Measurements from ENCODE around the gene SPRY2.
A peak's percentile ranks its signal among the peaks of the same experiment; 100 is the strongest.
"Not testable (repeated sequence)": the region's sequence is repeated elsewhere in the genome, so short reads cannot be mapped to it uniquely, and the experiment has no call there.

The SPRY2 gene

GRCh38 chr13:80344032-80344431, 3.1 kb upstream of the SPRY2 start:
- not testable (repeated sequence) for H3K4me3 Mint-ChIP-seq; H3K9me3 Mint-ChIP-seq; H3K27ac Mint-ChIP-seq (ENCODE audit: low read depth); DNase-seq (ENCODE audit: low spot score in 2 of 2); ATAC-seq (replicated peaks; ENCODE audit: extremely low read depth, poor library complexity, severe bottlenecking); H3K36me3 Mint-ChIP-seq (ENCODE audit: insufficient read depth); H3K4me1 Mint-ChIP-seq
- peaks cover 36% of the 10 kb centered on the region for H3K27me3 Mint-ChIP-seq

DNA sequence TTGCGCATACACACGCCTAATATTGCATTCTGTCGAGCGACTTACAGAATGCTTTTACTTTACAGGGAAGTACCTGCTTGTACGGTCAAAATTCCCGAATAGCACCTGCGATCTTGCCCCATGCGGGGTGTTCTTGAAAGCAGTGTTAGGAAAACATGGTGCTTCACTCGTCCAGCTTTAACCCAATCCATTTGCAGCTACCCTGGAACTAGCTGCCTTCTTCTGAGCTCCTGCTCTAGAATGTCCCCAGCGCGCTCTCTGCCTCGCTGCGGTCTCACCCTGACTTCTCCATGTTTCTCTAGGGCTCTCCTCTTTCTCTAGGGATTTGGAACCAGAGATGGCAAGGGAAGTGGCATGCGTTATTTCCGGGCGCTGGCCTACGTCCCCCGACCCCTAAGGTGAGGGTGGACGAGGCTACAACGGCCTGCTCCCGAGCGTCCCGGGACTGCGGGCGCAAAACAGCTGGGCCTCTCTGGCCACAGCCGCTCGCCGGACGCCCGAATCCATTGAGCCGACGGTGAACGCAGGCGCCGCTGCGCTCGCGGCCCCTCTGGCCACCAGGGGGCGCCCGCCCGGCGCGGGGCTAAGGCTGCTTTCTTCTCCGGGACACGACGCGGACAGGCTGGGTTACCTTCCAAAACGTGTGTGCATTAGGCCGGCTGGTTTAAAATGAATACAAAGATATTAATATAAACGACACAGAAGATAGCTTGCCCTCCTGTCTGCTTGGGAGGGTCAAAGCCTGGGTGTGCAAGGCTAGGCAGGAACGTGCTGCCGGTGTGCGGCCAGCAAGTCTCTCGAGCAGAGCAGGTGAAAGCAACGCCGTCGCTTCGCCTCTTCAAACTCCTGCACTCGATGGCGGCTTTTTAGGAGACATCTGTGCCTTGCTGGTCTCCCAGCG, 1.8 kb upstream of the SPRY2 start:
- Mint-ChIP-seq H3K36me3 (ENCODE audit: insufficient read depth) (no peaks in the 10 kb centered on the region), H3K27ac (ENCODE audit: low read depth) (no peak overlapping the region), H3K4me3 (no peak overlapping the region), H3K4me1 (peaks cover 5% of the 10 kb centered on the region), H3K9me3 (no peaks in the 10 kb centered on the region), H3K27me3 (peaks cover 36% of the 10 kb centered on the region)
- ATAC-seq (replicated peaks; ENCODE audit: extremely low read depth, poor library complexity, severe bottlenecking) (peak; percentile 50), DNase-seq (ENCODE audit: low spot score in 2 of 2) (peak; percentile 30 to 62)

DNA sequence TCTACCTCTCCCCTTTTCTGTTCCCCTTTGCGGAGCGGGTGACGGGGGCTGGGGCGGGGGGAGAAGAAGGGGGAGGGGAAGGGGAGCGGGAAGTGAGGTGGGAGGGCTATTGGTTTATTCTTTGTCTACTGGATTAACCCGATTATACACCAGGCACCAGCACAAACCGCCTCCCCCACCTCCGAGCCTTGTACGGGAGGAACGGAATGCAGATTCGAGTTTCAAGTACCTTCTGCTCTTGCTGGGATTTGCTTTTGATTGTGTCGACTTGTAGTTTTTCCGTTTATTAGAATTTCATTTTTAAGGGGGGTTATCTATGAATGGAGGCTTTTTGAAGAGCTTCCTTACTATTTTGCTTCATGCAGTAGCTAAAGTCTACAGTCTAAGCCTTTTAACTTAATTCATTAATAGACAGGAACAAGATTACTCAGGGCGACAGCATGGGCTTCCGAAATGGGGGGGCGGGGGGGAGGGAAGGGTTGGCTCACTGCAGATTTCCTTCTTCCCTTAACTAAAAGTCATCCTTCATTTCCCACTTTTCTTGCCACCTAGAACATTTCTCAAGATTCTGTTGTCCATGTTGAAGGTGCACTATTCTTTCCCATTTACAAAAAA, 937 bp upstream of the SPRY2 start:
- peaks cover 36% of the 10 kb centered on the region for H3K27me3 Mint-ChIP-seq
- DNase-seq (ENCODE audit: low spot score in 2 of 2) (no peak), ATAC-seq (replicated peaks; ENCODE audit: extremely low read depth, poor library complexity, severe bottlenecking) (no peak)
- peaks cover 5% of the 10 kb centered on the region for H3K4me1 Mint-ChIP-seq
- H3K4me3 Mint-ChIP-seq = no peak overlapping the region
- H3K9me3 Mint-ChIP-seq = no peaks in the 10 kb centered on the region
- H3K27ac Mint-ChIP-seq (ENCODE audit: low read depth) = no peak overlapping the region
- H3K36me3 Mint-ChIP-seq (ENCODE audit: insufficient read depth) = no peaks in the 10 kb centered on the region

DNA sequence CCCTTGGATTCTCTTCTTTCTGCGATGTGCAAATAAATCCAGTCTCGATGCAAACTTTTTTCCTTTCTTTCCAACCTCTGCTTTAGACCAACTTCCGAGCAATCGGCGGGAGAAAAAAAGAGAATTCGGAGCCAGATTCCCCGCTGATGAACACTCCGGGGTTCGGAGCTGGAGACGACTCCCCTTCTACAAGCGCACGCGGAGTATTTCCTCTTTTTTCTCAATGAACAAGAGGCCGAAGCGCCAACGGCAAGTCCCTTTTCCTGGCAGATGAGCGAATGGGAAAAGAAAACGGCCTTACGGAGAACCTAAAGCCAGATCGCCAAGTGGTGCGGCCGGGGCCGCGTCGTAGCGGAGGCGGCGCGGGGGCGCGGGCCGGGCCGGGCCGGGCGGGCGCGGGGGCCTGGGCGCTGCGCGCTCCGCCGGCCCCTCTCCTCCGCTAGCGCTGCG, 250 bp downstream of the SPRY2 start:
- Mint-ChIP-seq H3K9me3 (no peaks in the 10 kb centered on the region), H3K27ac (ENCODE audit: low read depth) (no peak overlapping the region), H3K36me3 (ENCODE audit: insufficient read depth) (no peaks in the 10 kb centered on the region), H3K4me3 (no peak overlapping the region), H3K4me1 (peaks cover 5% of the 10 kb centered on the region), H3K27me3 (peaks cover 33% of the 10 kb centered on the region)
- no peak for DNase-seq (ENCODE audit: low spot score in 2 of 2)
- no peak for ATAC-seq (replicated peaks; ENCODE audit: extremely low read depth, poor library complexity, severe bottlenecking)

DNA sequence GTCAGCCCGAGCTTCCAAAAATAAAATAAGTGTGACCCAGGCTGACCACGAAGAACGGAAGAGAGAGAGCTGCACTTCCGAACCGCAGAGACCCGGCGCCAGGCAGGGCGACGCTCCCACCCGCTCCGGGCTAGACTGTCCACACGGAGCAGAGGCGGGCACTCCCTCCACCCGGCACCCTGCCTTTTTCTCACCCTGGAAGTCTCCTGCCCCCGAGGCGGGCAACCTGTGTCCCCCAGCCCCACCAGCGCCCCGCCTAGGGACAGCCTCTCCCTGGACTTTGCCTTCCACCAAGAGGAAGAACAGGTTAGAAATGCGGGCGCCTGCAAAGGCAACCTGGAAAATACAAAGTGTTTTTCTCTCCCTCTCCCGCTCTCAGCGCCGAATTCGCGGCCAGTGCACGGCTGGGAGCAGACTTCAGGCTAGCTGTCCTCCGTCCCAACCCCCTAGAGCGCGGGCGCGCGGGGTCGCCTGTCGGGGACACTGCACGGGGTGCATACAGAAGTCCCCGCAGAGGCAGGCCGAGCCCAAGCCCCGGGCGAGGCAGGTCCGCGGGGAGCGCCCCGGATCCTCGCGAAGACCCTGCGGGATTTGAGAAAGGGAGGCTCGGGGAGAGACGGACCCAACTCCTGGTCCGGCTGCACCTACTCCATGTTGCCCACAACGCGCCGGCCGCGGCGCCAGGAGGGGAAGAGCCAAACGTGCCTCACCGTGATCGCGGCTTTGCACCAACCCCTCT, 845 bp downstream of the SPRY2 start:
- H3K9me3 Mint-ChIP-seq = no peaks in the 10 kb centered on the region
- DNase-seq (ENCODE audit: low spot score in 2 of 2) = no peak
- ATAC-seq (replicated peaks; ENCODE audit: extremely low read depth, poor library complexity, severe bottlenecking) = no peak
- H3K27me3 Mint-ChIP-seq = peaks cover 27% of the 10 kb centered on the region
- H3K36me3 Mint-ChIP-seq (ENCODE audit: insufficient read depth) = no peaks in the 10 kb centered on the region
- H3K27ac Mint-ChIP-seq (ENCODE audit: low read depth) = no peak overlapping the region
- H3K4me1 Mint-ChIP-seq = peaks cover 5% of the 10 kb centered on the region
- H3K4me3 Mint-ChIP-seq = no peak overlapping the region

GRCh38 chr13:80339563-80339911, 1.4 kb downstream of the SPRY2 start:
- no peak for ATAC-seq (replicated peaks; ENCODE audit: extremely low read depth, poor library complexity, severe bottlenecking)
- peaks cover 5% of the 10 kb centered on the region for H3K4me1 Mint-ChIP-seq
- H3K9me3 Mint-ChIP-seq = no peaks in the 10 kb centered on the region
- no peak overlapping the region for H3K4me3 Mint-ChIP-seq
- no peak overlapping the region for H3K27ac Mint-ChIP-seq (ENCODE audit: low read depth)
- peaks cover 22% of the 10 kb centered on the region for H3K27me3 Mint-ChIP-seq
- no peak for DNase-seq (ENCODE audit: low spot score in 2 of 2)
- no peaks in the 10 kb centered on the region for H3K36me3 Mint-ChIP-seq (ENCODE audit: insufficient read depth)

DNA sequence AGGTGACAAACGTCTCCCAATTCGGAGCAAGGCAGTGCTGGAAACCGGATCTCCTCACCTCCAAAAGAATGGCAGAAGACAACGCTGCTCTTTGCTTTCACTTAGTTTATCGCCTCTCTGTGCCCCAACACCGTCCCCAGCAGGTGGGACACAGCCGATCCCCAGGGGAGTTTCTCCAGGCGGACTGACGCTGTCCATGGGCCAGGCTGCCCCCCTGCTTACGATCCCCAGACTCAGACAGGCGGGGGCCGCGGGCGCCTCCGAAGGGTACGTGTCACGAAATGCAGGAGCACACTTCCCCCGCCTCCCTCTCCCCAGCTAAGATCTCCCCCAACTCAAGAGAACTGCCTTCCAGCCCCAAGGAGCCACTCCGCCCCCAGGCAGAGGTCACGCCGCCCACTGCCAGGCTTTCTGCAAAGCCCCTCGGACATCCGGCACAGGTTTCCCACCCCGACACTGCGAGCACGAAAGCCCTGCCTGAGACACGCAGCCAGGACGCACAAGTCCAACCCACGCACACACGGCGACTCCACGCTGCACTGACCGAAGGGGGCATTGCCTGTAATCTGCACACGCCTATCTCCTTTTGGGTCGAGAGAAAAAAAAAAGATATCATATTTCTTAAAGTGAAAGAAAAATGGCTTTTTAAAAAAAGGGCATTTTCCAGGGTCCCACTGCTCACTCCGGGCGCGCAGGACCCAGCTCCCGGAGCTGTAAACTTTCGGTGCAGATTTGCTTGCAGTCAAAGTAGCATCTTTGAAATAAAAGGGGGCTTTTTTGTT, 2.0 kb downstream of the SPRY2 start:
- peaks cover 16% of the 10 kb centered on the region for H3K27me3 Mint-ChIP-seq
- ATAC-seq (replicated peaks; ENCODE audit: extremely low read depth, poor library complexity, severe bottlenecking) = no peak
- no peaks in the 10 kb centered on the region for H3K36me3 Mint-ChIP-seq (ENCODE audit: insufficient read depth)
- H3K27ac Mint-ChIP-seq (ENCODE audit: low read depth) = no peak overlapping the region
- no peaks in the 10 kb centered on the region for H3K9me3 Mint-ChIP-seq
- H3K4me3 Mint-ChIP-seq = no peak overlapping the region
- no peak for DNase-seq (ENCODE audit: low spot score in 2 of 2)
- peaks cover 5% of the 10 kb centered on the region for H3K4me1 Mint-ChIP-seq

DNA sequence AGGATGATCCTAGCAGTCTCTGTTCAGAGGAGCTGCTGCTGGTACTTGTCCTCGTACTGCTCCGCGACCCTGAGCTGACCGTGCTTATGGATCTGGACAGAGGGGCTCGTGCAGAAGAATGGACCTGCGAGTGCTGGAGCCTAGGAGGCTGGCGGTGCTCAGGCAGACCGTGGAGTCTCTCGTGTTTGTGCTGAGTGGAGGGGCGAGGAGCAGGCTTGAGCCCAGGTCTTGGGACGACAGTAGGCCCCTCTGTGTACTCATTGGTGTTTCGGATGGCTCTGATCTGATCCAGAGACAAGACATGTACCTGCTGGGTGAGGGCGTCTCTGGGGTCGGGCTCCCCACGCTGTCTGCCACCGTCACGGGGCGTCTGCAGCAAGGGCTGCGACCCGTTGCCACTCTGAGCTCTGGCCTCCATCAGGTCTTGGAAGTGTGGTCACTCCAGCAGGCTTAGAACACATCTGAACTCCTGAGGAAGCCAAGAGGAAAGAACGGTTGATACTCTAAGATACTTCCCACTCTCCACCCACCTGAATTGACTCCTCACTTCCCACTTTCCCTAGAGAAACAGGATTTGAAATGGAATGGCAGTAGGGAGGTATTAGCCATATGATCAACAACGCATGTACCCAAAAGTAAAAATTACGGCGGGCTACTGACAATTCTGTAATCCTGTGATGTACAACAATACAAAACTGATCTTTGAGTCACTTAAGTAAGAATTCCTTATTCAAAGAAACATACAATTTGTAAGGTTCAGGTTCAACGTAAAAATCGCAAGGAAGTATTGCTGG, 3.4 kb downstream of the SPRY2 start:
- Mint-ChIP-seq H3K9me3 (no peaks in the 10 kb centered on the region), H3K36me3 (ENCODE audit: insufficient read depth) (no peaks in the 10 kb centered on the region), H3K27me3 (peaks cover 8% of the 10 kb centered on the region), H3K27ac (ENCODE audit: low read depth) (no peak overlapping the region), H3K4me1 (no peaks in the 10 kb centered on the region), H3K4me3 (peak overlapping the region; percentile 18)
- DNase-seq (ENCODE audit: low spot score in 2 of 2) = no peak
- no peak for ATAC-seq (replicated peaks; ENCODE audit: extremely low read depth, poor library complexity, severe bottlenecking)

GRCh38 chr13:80336776-80337287, 4.1 kb downstream of the SPRY2 start:
- Mint-ChIP-seq H3K27ac (ENCODE audit: low read depth) (no peak overlapping the region), H3K4me3 (peak overlapping the region; percentile 9), H3K27me3 (peaks cover 2% of the 10 kb centered on the region), H3K9me3 (no peaks in the 10 kb centered on the region), H3K36me3 (ENCODE audit: insufficient read depth) (no peaks in the 10 kb centered on the region), H3K4me1 (no peaks in the 10 kb centered on the region)
- DNase-seq (ENCODE audit: low spot score in 2 of 2) = no peak
- no peak for ATAC-seq (replicated peaks; ENCODE audit: extremely low read depth, poor library complexity, severe bottlenecking)

- no peaks in the 10 kb centered on the region for H3K27me3 Mint-ChIP-seq
- no peaks in the 10 kb centered on the region for H3K4me1 Mint-ChIP-seq
- H3K27ac Mint-ChIP-seq (ENCODE audit: low read depth) = no peak overlapping the region
- H3K4me3 Mint-ChIP-seq = no peak overlapping the region
- DNase-seq (ENCODE audit: low spot score in 2 of 2) = no peak
- no peak for ATAC-seq (replicated peaks; ENCODE audit: extremely low read depth, poor library complexity, severe bottlenecking)
- H3K9me3 Mint-ChIP-seq = no peaks in the 10 kb centered on the region
- no peaks in the 10 kb centered on the region for H3K36me3 Mint-ChIP-seq (ENCODE audit: insufficient read depth)
These were observed 4.6 kb downstream of the SPRY2 start for GRCh38 chr13:80336370-80336769.

- no peak overlapping the region for H3K27ac Mint-ChIP-seq (ENCODE audit: low read depth)
- no peaks in the 10 kb centered on the region for H3K36me3 Mint-ChIP-seq (ENCODE audit: insufficient read depth)
- no peaks in the 10 kb centered on the region for H3K4me1 Mint-ChIP-seq
- H3K9me3 Mint-ChIP-seq = no peaks in the 10 kb centered on the region
- no peak for DNase-seq (ENCODE audit: low spot score in 2 of 2)
- ATAC-seq (replicated peaks; ENCODE audit: extremely low read depth, poor library complexity, severe bottlenecking) = no peak
- no peak overlapping the region for H3K4me3 Mint-ChIP-seq
- H3K27me3 Mint-ChIP-seq = no peaks in the 10 kb centered on the region
These were observed 6.2 kb downstream of the SPRY2 start for GRCh38 chr13:80334597-80335260.

All from central memory CD8-positive, alpha-beta T cell (primary cell).